Calu3 (cell line): ENCODE data around the gene RPRD1B. TPM values are rescaled to one million over a fixed set of nuclear protein-coding genes. Genes with fewer than 3 reads are reported as not detected.

Source experiments
- BruUV-seq: library from RNA; stranded (reverse); fragments of 400-500 nt; replicated peaks from 2 replicates; lab custom pipeline; 2021; lab: Mats Ljungman, UMichigan
- CTCF ChIA-PET: fragments of 300-600 bp; sonication (Branson Sonifier 250); formaldehyde crosslinking; loops from one replicate; lab custom pipeline; 2022; ENCODE audit warnings: antibody characterized with exemption; lab: Charles Lee
- DNase-seq: peaks from one replicate; pipeline ENCODE4 v3.0.0; 2022
- H3K27ac Mint-ChIP-seq: one replicate; pipeline ENCODE4 v1.8.0; 2022; ENCODE audit warnings: mixed read lengths; ENCODE audit not compliant: unreplicated experiment
- H3K27me3 Mint-ChIP-seq: one replicate; pipeline ENCODE4 v1.8.0; 2022; ENCODE audit warnings: mixed read lengths; ENCODE audit not compliant: unreplicated experiment
- H3K36me3 Mint-ChIP-seq: one replicate; pipeline ENCODE4 v1.8.0; 2022; ENCODE audit warnings: mild to moderate bottlenecking, moderate library complexity, mixed read lengths; ENCODE audit not compliant: insufficient read depth, unreplicated experiment
- H3K4me1 Mint-ChIP-seq: one replicate; pipeline ENCODE4 v1.8.0; 2022; ENCODE audit warnings: mild to moderate bottlenecking, low read depth, mixed read lengths; ENCODE audit not compliant: unreplicated experiment
- H3K4me3 Mint-ChIP-seq: one replicate; pipeline ENCODE4 v1.8.0; 2022; ENCODE audit warnings: mild to moderate bottlenecking, low read depth, moderate library complexity, mixed read lengths; ENCODE audit not compliant: unreplicated experiment
- H3K9me3 Mint-ChIP-seq: one replicate; pipeline ENCODE4 v1.8.0; 2022; ENCODE audit warnings: low read depth, mixed read lengths; ENCODE audit not compliant: unreplicated experiment
- CTCF ChIP-seq: fragments of 200-600 bp; IDR thresholded peaks from one replicate; pipeline ENCODE4 v1.8.0; 2022; ENCODE audit warnings: antibody characterized with exemption; ENCODE audit not compliant: unreplicated experiment
- intact Hi-C: fragments of 100-400 bp; cut with micrococcal nuclease; formaldehyde crosslinking; loops from one replicate; pipeline ENCODE4 v1.10.0; 2022; ENCODE audit not compliant: unreplicated experiment
- total RNA-seq: library from RNA; stranded (reverse); gene quantifications from 2 replicates; pipeline ENCODE4 v1.2.3, GENCODE V29; 2022

Gene RPRD1B
- total RNA-seq, 1 experiment from 2014 or later = 53.5 TPM

- CTCF ChIA-PET = interaction anchor here (1.6 to 3.0 kb wide), 2 partner anchors 12 to 159 kb away, joined by 4 to 11 read pairs; no protein-coding TSS in a partner anchor
These were observed 29.3 kb downstream of the RPRD1B start for GRCh38 chr20:38062890-38063289.

GRCh38 chr20:38063911-38064530 is 30.5 kb downstream of the RPRD1B start:
- H3K36me3 Mint-ChIP-seq = peaks cover 22% of the 10 kb centered on the region
- BruUV-seq = no TSS peak

More at GRCh38 chr20:38062890-38063289, 29.3 kb downstream of the RPRD1B start:
- H3K9me3 Mint-ChIP-seq = no peaks in the 10 kb centered on the region
- TF ChIP-seq CTCF = no peak
- intact Hi-C loops = no loop called here
- H3K36me3 Mint-ChIP-seq = peaks cover 17% of the 10 kb centered on the region
- no peaks in the 10 kb centered on the region for H3K4me1 Mint-ChIP-seq
- no peak overlapping the region for H3K27ac Mint-ChIP-seq
- H3K4me3 Mint-ChIP-seq = no peak overlapping the region
- BruUV-seq = no TSS peak
- no peaks in the 10 kb centered on the region for H3K27me3 Mint-ChIP-seq
- DNase-seq = no peak

GRCh38 chr20:38065764-38066375 is 32.3 kb downstream of the RPRD1B start:
- DNase-seq = no peak
- no peaks in the 10 kb centered on the region for H3K4me1 Mint-ChIP-seq
- H3K27me3 Mint-ChIP-seq = no peaks in the 10 kb centered on the region
- TF ChIP-seq CTCF = no peak
- H3K9me3 Mint-ChIP-seq = no peaks in the 10 kb centered on the region
- CTCF ChIA-PET = interaction anchor here (0.6 to 1.0 kb wide), 3 partner anchors 14 to 1341 kb away, joined by 3 to 5 read pairs (median 3); no protein-coding TSS in a partner anchor
- intact Hi-C loops = no loop called here
- no peak overlapping the region for H3K4me3 Mint-ChIP-seq
- peaks cover 24% of the 10 kb centered on the region for H3K36me3 Mint-ChIP-seq
- no peak overlapping the region for H3K27ac Mint-ChIP-seq
- BruUV-seq = no TSS peak

More at GRCh38 chr20:38063911-38064530, 30.5 kb downstream of the RPRD1B start:
- intact Hi-C loops = no loop called here
- DNase-seq = no peak
- Mint-ChIP-seq H3K4me1 (no peaks in the 10 kb centered on the region), H3K9me3 (no peaks in the 10 kb centered on the region), H3K4me3 (no peak overlapping the region), H3K27me3 (no peaks in the 10 kb centered on the region), H3K27ac (no peak overlapping the region)
- TF ChIP-seq CTCF = no peak
- CTCF ChIA-PET = interaction anchor here (1.1 kb wide), 1 partner anchor 9 kb away, joined by 3 read pairs; no protein-coding TSS in a partner anchor

GRCh38 chr20:38066969-38067716 is 33.6 kb downstream of the RPRD1B start:
- H3K27me3 Mint-ChIP-seq = no peaks in the 10 kb centered on the region
- no TSS peak for BruUV-seq
- H3K36me3 Mint-ChIP-seq = peaks cover 24% of the 10 kb centered on the region
- TF ChIP-seq CTCF = no peak
- intact Hi-C loops = no loop called here
- no peaks in the 10 kb centered on the region for H3K9me3 Mint-ChIP-seq
- no peak overlapping the region for H3K4me3 Mint-ChIP-seq
- no peak for DNase-seq
- no peaks in the 10 kb centered on the region for H3K4me1 Mint-ChIP-seq
- no peak overlapping the region for H3K27ac Mint-ChIP-seq
- CTCF ChIA-PET = interaction anchor here (0.7 to 1.2 kb wide), 2 partner anchors 9 to 10 kb away, joined by 3 read pairs; no protein-coding TSS in a partner anchor
